WTC11 (cell line): ENCODE results near the gene USH2A. TPM values are rescaled to one million over a fixed set of nuclear protein-coding genes. Genes with fewer than 3 reads are reported as not detected.

Experiments used
- ATAC-seq: fragments of 200-7000 bp; cut with Tn5 transposase; 2 replicates; pipeline ENCODE4 v1.10.0; 2021; ENCODE audit warnings: mild to moderate bottlenecking, moderate library complexity
- CTCF ChIA-PET: fragments of 300-600 bp; sonication (Branson Sonifier 250); formaldehyde crosslinking; loops from one replicate; lab custom pipeline; 2021; ENCODE audit warnings: antibody characterized with exemption; lab: Charles Lee
- POLR2A ChIA-PET: fragments of 350-600 bp; sonication (Branson Sonifier 250); formaldehyde crosslinking; loops from one replicate; lab custom pipeline; 2021; ENCODE audit warnings: antibody characterized with exemption; lab: Charles Lee
- DNase-seq: peaks from one replicate; pipeline ENCODE4 v3.0.0; 2021; ENCODE audit warnings: low spot score
- H3K27ac Mint-ChIP-seq: 2 replicates; pipeline ENCODE4 v1.8.0; 2021; ENCODE audit warnings: mixed read lengths
- H3K27me3 Mint-ChIP-seq: 2 replicates; pipeline ENCODE4 v1.8.0; 2021; ENCODE audit warnings: low read depth, mild to moderate bottlenecking, moderate library complexity, mixed read lengths
- H3K36me3 Mint-ChIP-seq: 2 replicates; pipeline ENCODE4 v1.8.0; 2021; ENCODE audit warnings: mixed read lengths
- H3K4me1 Mint-ChIP-seq: 2 replicates; pipeline ENCODE4 v1.8.0; 2022; ENCODE audit warnings: mixed read lengths
- H3K4me3 Mint-ChIP-seq: 2 replicates; pipeline ENCODE4 v1.8.0; 2021; ENCODE audit warnings: mild to moderate bottlenecking, moderate library complexity, mixed read lengths
- H3K9me3 Mint-ChIP-seq: 2 replicates; pipeline ENCODE4 v1.8.0; 2021; ENCODE audit warnings: mixed read lengths
- AFF4 ChIP-seq: sonication (generic); formaldehyde crosslinking; IDR thresholded peaks from 2 replicates; pipeline ENCODE4 v1.8.1; 2023; ENCODE audit warnings: mild to moderate bottlenecking, missing genetic modification reagents, borderline replicate concordance
- ATF6 ChIP-seq: sonication (generic); formaldehyde crosslinking; IDR thresholded peaks from 2 replicates; pipeline ENCODE4 v1.8.1; 2023; ENCODE audit warnings: mild to moderate bottlenecking, missing genetic modification reagents
- CDX4 ChIP-seq: fragments of 250-450 bp; sonication (Bioruptor Pico); IDR thresholded peaks from 2 replicates; pipeline ENCODE4 v1.9.0; 2021; ENCODE audit warnings: moderate library complexity, mild to moderate bottlenecking, inconsistent platforms, borderline replicate concordance
- E2F1 ChIP-seq: sonication (generic); formaldehyde crosslinking; IDR thresholded peaks from 2 replicates; pipeline ENCODE4 v1.8.0; 2022; ENCODE audit warnings: mild to moderate bottlenecking, missing genetic modification reagents
- E2F4 ChIP-seq: sonication (generic); formaldehyde crosslinking; IDR thresholded peaks from 2 replicates; pipeline ENCODE4 v1.8.1; 2022; ENCODE audit warnings: low read depth, mild to moderate bottlenecking, moderate library complexity, missing genetic modification reagents, borderline replicate concordance
- FOXP1 ChIP-seq: sonication (generic); formaldehyde crosslinking; IDR thresholded peaks from 2 replicates; pipeline ENCODE4 v1.8.0; 2022; ENCODE audit warnings: missing genetic modification reagents, mild to moderate bottlenecking, moderate library complexity, borderline replicate concordance
- IRF1 ChIP-seq: sonication (generic); formaldehyde crosslinking; IDR thresholded peaks from 2 replicates; pipeline ENCODE4 v1.8.0; 2023; ENCODE audit warnings: missing genetic modification reagents
- IRF2 ChIP-seq: sonication (generic); formaldehyde crosslinking; IDR thresholded peaks from 2 replicates; pipeline ENCODE4 v1.8.0; 2022; ENCODE audit warnings: low read depth, missing genetic modification reagents, borderline replicate concordance
- JAZF1 ChIP-seq: fragments of 250-450 bp; sonication (Bioruptor Pico); IDR thresholded peaks from 2 replicates; pipeline ENCODE4 v1.9.0; 2021; ENCODE audit warnings: moderate library complexity, mild to moderate bottlenecking, inconsistent platforms
- MAX ChIP-seq: sonication (generic); formaldehyde crosslinking; IDR thresholded peaks from 2 replicates; pipeline ENCODE4 v1.8.0; 2022; ENCODE audit warnings: mild to moderate bottlenecking, missing genetic modification reagents
- NR3C1 ChIP-seq: sonication (generic); formaldehyde crosslinking; conservative IDR thresholded peaks from 2 replicates; pipeline ENCODE4 v1.8.1; 2023; ENCODE audit warnings: low read depth, mild to moderate bottlenecking, missing genetic modification reagents
- RORB ChIP-seq: fragments of 250-450 bp; sonication (Bioruptor Pico); IDR thresholded peaks from 2 replicates; pipeline ENCODE4 v1.9.0; 2021; ENCODE audit warnings: mild to moderate bottlenecking
- SOX15 ChIP-seq: fragments of 250-450 bp; sonication (Bioruptor Pico); IDR thresholded peaks from 2 replicates; pipeline ENCODE4 v1.9.0; 2021; ENCODE audit warnings: mild to moderate bottlenecking
- SP1 ChIP-seq: sonication (generic); formaldehyde crosslinking; conservative IDR thresholded peaks from 2 replicates; pipeline ENCODE4 v1.8.1; 2022; ENCODE audit warnings: missing genetic modification reagents
- USF1 ChIP-seq: sonication (generic); formaldehyde crosslinking; IDR thresholded peaks from 2 replicates; pipeline ENCODE4 v1.8.0; 2022; ENCODE audit warnings: mild to moderate bottlenecking, missing genetic modification reagents
- ZBTB43 ChIP-seq: sonication (generic); formaldehyde crosslinking; IDR thresholded peaks from 2 replicates; pipeline ENCODE4 v1.8.1; 2023; ENCODE audit warnings: mild to moderate bottlenecking, missing genetic modification reagents
- ZMAT4 ChIP-seq: fragments of 250-450 bp; sonication (Bioruptor Pico); IDR thresholded peaks from 2 replicates; pipeline ENCODE4 v1.9.0; 2021; ENCODE audit warnings: mild to moderate bottlenecking
- ZNF317 ChIP-seq: sonication (generic); formaldehyde crosslinking; IDR thresholded peaks from 2 replicates; pipeline ENCODE4 v1.8.1; 2023; ENCODE audit warnings: low read depth, mild to moderate bottlenecking, moderate library complexity, missing genetic modification reagents, borderline replicate concordance
- total RNA-seq: library from RNA; stranded (reverse); gene quantifications from 3 replicates; pipeline ENCODE4 v1.2.3, GENCODE V29; 2021

The USH2A gene
- total RNA-seq, 1 experiment from 2014 or later: 0.37 TPM

- H3K4me3 Mint-ChIP-seq: no peak overlapping the region
- H3K27me3 Mint-ChIP-seq: no peaks in the 10 kb centered on the region
- no peaks in the 10 kb centered on the region for H3K36me3 Mint-ChIP-seq
- H3K4me1 Mint-ChIP-seq: peaks cover 67% of the 10 kb centered on the region
- H3K27ac Mint-ChIP-seq: no peak overlapping the region
- CTCF ChIA-PET: no interaction called here
- POLR2A ChIA-PET: no interaction called here
- no peaks in the 10 kb centered on the region for H3K9me3 Mint-ChIP-seq
- no peak for DNase-seq
- ATAC-seq: no peak
- TF ChIP-seq MAX (no peak), JAZF1 (no peak)
Measured at GRCh38 chr1:215667761-215668160, 755.5 kb downstream of the USH2A start.

GRCh38 chr1:215665215-215665614 is 758.0 kb downstream of the USH2A start:
- no peak for TF ChIP-seq CDX4
- no peak for TF ChIP-seq E2F1 (CRISPR knock-in tag)
- TF ChIP-seq AFF4: no peak
- TF ChIP-seq NR3C1 (CRISPR knock-in tag): no peak
- TF ChIP-seq SOX15 (CRISPR knock-in tag): no peak
- no peak for TF ChIP-seq IRF1 (CRISPR knock-in tag)
- TF ChIP-seq ZMAT4 (CRISPR knock-in tag): no peak
- no peak for TF ChIP-seq RORB (CRISPR knock-in tag)
- TF ChIP-seq SP1 (CRISPR knock-in tag): no peak
- TF ChIP-seq USF1 (CRISPR knock-in tag): no peak
- no peak for TF ChIP-seq ATF6 (CRISPR knock-in tag)
- TF ChIP-seq FOXP1 (CRISPR knock-in tag): no peak
- no peak for TF ChIP-seq E2F4 (CRISPR knock-in tag)
- no peak for TF ChIP-seq IRF2 (CRISPR knock-in tag)
- TF ChIP-seq ZNF317 (CRISPR knock-in tag): no peak
- no peak for TF ChIP-seq ZBTB43 (CRISPR knock-in tag)
- CTCF ChIA-PET: no interaction called here
- H3K27me3 Mint-ChIP-seq: no peaks in the 10 kb centered on the region

More at GRCh38 chr1:215665215-215665614, 758.0 kb downstream of the USH2A start:
- POLR2A ChIA-PET: interaction anchor here (1.1 kb wide), 1 partner anchor 36 kb away, joined by 5 read pairs; no protein-coding TSS in a partner anchor
- peaks cover 51% of the 10 kb centered on the region for H3K4me1 Mint-ChIP-seq
- no peak; the same call in 1 of the 2 replicates for ATAC-seq
- no peaks in the 10 kb centered on the region for H3K9me3 Mint-ChIP-seq
- H3K36me3 Mint-ChIP-seq: no peaks in the 10 kb centered on the region
- no peak overlapping the region for H3K27ac Mint-ChIP-seq
- H3K4me3 Mint-ChIP-seq: no peak overlapping the region
- DNase-seq: no peak
